Stimulated activated CD4-positive, alpha-beta T cell treated with anti-CD3 and anti-CD28 coated beads, Interleukin-2, amount 100 ng/mL, for 48 hours (primary cell): ENCODE results near the gene ADSS1.

Experiments used
- DNase-seq, 2 donors: peaks; one replicate each; pipeline ENCODE4 v3.0.0-alpha.2; 2020

ADSS1 gene

GRCh38 chr14:104751539-104752422 is 27.8 kb downstream of the ADSS1 start:
- DNase-seq, result no peak

GRCh38 chr14:104752423-104752734 is 28.4 kb downstream of the ADSS1 start:
- DNase-seq, result no peak

- DNase-seq, result peak; percentile 99
These were observed 28.9 kb downstream of the ADSS1 start, which contains the start of gene SIVA1 for GRCh38 chr14:104752735-104753527. Gene SIVA1 (plus strand): TSS chr14:104753147. CDS start chr14:104753202, 55 bp downstream.

- DNase-seq, result no peak
These were observed 29.6 kb downstream of the ADSS1 start for GRCh38 chr14:104753528-104754212.

- DNase-seq, result no peak
These were observed 30.3 kb downstream of the ADSS1 start for GRCh38 chr14:104754213-104754851.

GRCh38 chr14:104755621-104756020 is 31.6 kb downstream of the ADSS1 start:
- DNase-seq, result no peak

- no peak for DNase-seq
These were observed 32.6 kb downstream of the ADSS1 start for GRCh38 chr14:104756477-104757237.

- no peak for DNase-seq
These were observed 33.2 kb downstream of the ADSS1 start for GRCh38 chr14:104757238-104757585.

- DNase-seq, result no peak
These were observed 33.8 kb downstream of the ADSS1 start for GRCh38 chr14:104757681-104758392.

- DNase-seq, result no peak
These were observed 35.2 kb downstream of the ADSS1 start for GRCh38 chr14:104758981-104759969.

- DNase-seq, result no peak
These were observed 41.5 kb downstream of the ADSS1 start for GRCh38 chr14:104765517-104765916.

GRCh38 chr14:104766256-104766862 is 42.3 kb downstream of the ADSS1 start:
- no peak for DNase-seq

GRCh38 chr14:104766863-104767633 is 43.0 kb downstream of the ADSS1 start:
- no peak for DNase-seq

GRCh38 chr14:104767634-104767918 is 43.5 kb downstream of the ADSS1 start:
- DNase-seq, result no peak

- peak; percentile 96 to 97 for DNase-seq
These were observed 44.7 kb downstream of the ADSS1 start for GRCh38 chr14:104768437-104769323.

- DNase-seq, result no peak
These were observed 45.5 kb downstream of the ADSS1 start for GRCh38 chr14:104769324-104770071.

- no peak for DNase-seq
These were observed 46.1 kb downstream of the ADSS1 start for GRCh38 chr14:104770072-104770579.
